Measurements from ENCODE around the gene ANKRD50.

Gene ANKRD50

GRCh38 chr4:124712372-124713184 is at the start of gene ANKRD50:
ANKRD50 (minus strand) TSS chr4:124712732; CDS start chr4:124710511, 2,221 bp downstream.
- DNase-seq, result peak; percentile 72

GRCh38 chr4:124757126-124757525 is 44.6 kb upstream of the ANKRD50 start:
- no peak for DNase-seq

- no peak for DNase-seq
Observed at GRCh38 chr4:124754681-124755080, 42.1 kb upstream of the ANKRD50 start.

- DNase-seq, result peak; percentile 35
Observed at GRCh38 chr4:124753941-124754581, 41.5 kb upstream of the ANKRD50 start.

- no peak for DNase-seq
Observed at GRCh38 chr4:124749421-124749820, 36.9 kb upstream of the ANKRD50 start.

GRCh38 chr4:124748965-124749364 is 36.4 kb upstream of the ANKRD50 start:
- no peak for DNase-seq

- no peak for DNase-seq
Observed at GRCh38 chr4:124745985-124746801, 33.7 kb upstream of the ANKRD50 start.

- DNase-seq, result no peak
Observed at GRCh38 chr4:124743711-124744110, 31.2 kb upstream of the ANKRD50 start.

- DNase-seq, result no peak
Observed at GRCh38 chr4:124740501-124740900, 28.0 kb upstream of the ANKRD50 start.

GRCh38 chr4:124738994-124739393 is 26.5 kb upstream of the ANKRD50 start:
- no peak for DNase-seq

- no peak for DNase-seq
Observed at GRCh38 chr4:124737619-124738018, 25.1 kb upstream of the ANKRD50 start.

- no peak for DNase-seq
Observed at GRCh38 chr4:124736526-124736925, 24.0 kb upstream of the ANKRD50 start.

- no peak for DNase-seq
Observed at GRCh38 chr4:124727331-124727890, 14.9 kb upstream of the ANKRD50 start.

GRCh38 chr4:124726269-124726668 is 13.7 kb upstream of the ANKRD50 start:
- no peak for DNase-seq

GRCh38 chr4:124722071-124722470 is 9.5 kb upstream of the ANKRD50 start:
- no peak for DNase-seq

GRCh38 chr4:124717101-124717500 is 4.6 kb upstream of the ANKRD50 start:
- DNase-seq, result no peak

GRCh38 chr4:124713185-124713592 is 657 bp upstream of the ANKRD50 start:
- peak; percentile 50 for DNase-seq

- DNase-seq, result peak; percentile 43
Observed at GRCh38 chr4:124711471-124712371, 811 bp downstream of the ANKRD50 start.

- DNase-seq, result no peak
Observed at GRCh38 chr4:124710911-124711310, 1.6 kb downstream of the ANKRD50 start.

- DNase-seq, result no peak
Observed at GRCh38 chr4:124710015-124710741, 2.4 kb downstream of the ANKRD50 start.

All from NCI-H510A (cell line).